ENCODE measurements around the gene CD6.

DNA sequence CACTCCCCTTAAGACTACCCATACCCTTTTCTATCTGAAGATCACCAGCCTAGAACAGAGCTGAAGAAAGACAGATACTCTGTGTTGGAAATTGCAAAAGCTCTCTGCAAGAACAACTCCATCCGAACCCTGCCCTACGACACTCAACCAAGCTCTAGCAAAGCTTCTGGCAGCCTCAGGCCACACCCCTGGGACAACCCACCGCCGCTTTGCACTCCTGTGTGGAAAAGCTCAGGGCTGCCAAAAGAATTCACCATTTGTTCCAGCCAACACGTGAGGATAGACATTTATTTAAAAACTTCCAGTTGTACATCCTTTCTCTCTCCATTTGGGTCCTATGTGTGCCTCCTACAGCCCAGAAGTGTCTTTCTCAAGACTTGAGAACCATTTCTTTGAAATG, 68.4 kb downstream of the CD6 start:
- TF ChIP-seq CTCF (IDR thresholded peaks at IDR 0.05 in 8 of 11, conservative IDR thresholded peaks at IDR 0.05 in 3 of 11), result no peak
- no peak for TF ChIP-seq POLR2A (IDR thresholded peaks at IDR 0.05)
